GM23338 (cell line): ENCODE data around the gene ERC1. TPM values are rescaled to one million over a fixed set of nuclear protein-coding genes. Genes with fewer than 3 reads are reported as not detected.

Experiments used
- ATAC-seq: fragments of 200-7000 bp; cut with Tn5 transposase; 3 replicates; pipeline ENCODE4 v1.9.1; 2020
- DNase-seq: peaks from one replicate; pipeline ENCODE4 v3.0.0-alpha.2; 2015; ENCODE audit warnings: low spot score
- H2AFZ ChIP-seq: fragments of 200-600 bp; sonication (generic); 2 replicates; pipeline ENCODE4 v1.8.0; 2016; ENCODE audit warnings: antibody characterized with exemption, mild to moderate bottlenecking, moderate library complexity
- H3F3A ChIP-seq: fragments of 200-600 bp; sonication (generic); replicated peaks from 2 replicates; pipeline ENCODE4 v1.8.0; 2017; ENCODE audit warnings: antibody characterized with exemption, mixed run types, low read depth
- H3K27ac ChIP-seq: fragments of 200-600 bp; sonication (generic); 2 replicates; pipeline ENCODE4 v1.6.1; 2016; ENCODE audit warnings: low read depth
- H3K27me3 ChIP-seq: fragments of 200-600 bp; sonication (generic); 2 replicates; pipeline ENCODE4 v1.8.0; 2016; ENCODE audit warnings: mild to moderate bottlenecking, mixed run types, moderate library complexity; ENCODE audit not compliant: insufficient read depth
- H3K36me3 ChIP-seq: fragments of 200-600 bp; sonication (generic); 2 replicates; pipeline ENCODE4 v1.8.0; 2016; ENCODE audit warnings: mild to moderate bottlenecking; ENCODE audit not compliant: insufficient read depth
- H3K4me1 ChIP-seq: fragments of 200-600 bp; sonication (generic); 2 replicates; pipeline ENCODE4 v1.8.0; 2016; ENCODE audit warnings: mild to moderate bottlenecking, moderate library complexity; ENCODE audit not compliant: insufficient read depth
- H3K4me2 ChIP-seq: fragments of 200-600 bp; sonication (generic); 2 replicates; pipeline ENCODE4 v1.7.1; 2017; ENCODE audit warnings: mixed run types
- H3K4me3 ChIP-seq: fragments of 200-600 bp; sonication (generic); 2 replicates; pipeline ENCODE4 v1.6.1; 2016; ENCODE audit warnings: mixed run types
- H3K79me2 ChIP-seq: fragments of 200-600 bp; sonication (generic); replicated peaks from 2 replicates; pipeline ENCODE4 v1.8.0; 2017; ENCODE audit warnings: mild to moderate bottlenecking; ENCODE audit not compliant: insufficient read depth
- H3K9me2 ChIP-seq: fragments of 200-600 bp; sonication (generic); 2 replicates; pipeline ENCODE4 v1.8.0; 2017; ENCODE audit not compliant: insufficient read depth
- H4K20me1 ChIP-seq: fragments of 200-600 bp; sonication (generic); replicated peaks from 2 replicates; pipeline ENCODE4 v1.8.0; 2017; ENCODE audit warnings: mild to moderate bottlenecking; ENCODE audit not compliant: insufficient read depth
- H3K27ac Mint-ChIP-seq: 2 replicates; pipeline ENCODE4 v1.8.0; 2020; ENCODE audit warnings: inconsistent platforms, mild to moderate bottlenecking, moderate library complexity, mixed read lengths
- H3K27me3 Mint-ChIP-seq: 3 replicates; pipeline ENCODE4 v1.8.0; 2022; ENCODE audit warnings: low read depth, mild to moderate bottlenecking, moderate library complexity, mixed read lengths, inconsistent platforms; ENCODE audit not compliant: insufficient read depth, poor library complexity
- H3K36me3 Mint-ChIP-seq: 3 replicates; pipeline ENCODE4 v1.8.0; 2021; ENCODE audit warnings: low read depth, mild to moderate bottlenecking, inconsistent platforms, moderate library complexity, mixed read lengths
- H3K4me1 Mint-ChIP-seq: 3 replicates; pipeline ENCODE4 v1.8.0; 2020; ENCODE audit warnings: mild to moderate bottlenecking, inconsistent platforms, mixed read lengths
- H3K4me3 Mint-ChIP-seq: 3 replicates; pipeline ENCODE4 v1.8.0; 2021; ENCODE audit warnings: moderate library complexity, mild to moderate bottlenecking, inconsistent platforms, mixed read lengths
- H3K9me3 Mint-ChIP-seq: 3 replicates; pipeline ENCODE4 v1.8.0; 2020; ENCODE audit warnings: moderate library complexity, mild to moderate bottlenecking, inconsistent platforms, mixed read lengths
- CREB1 ChIP-seq: fragments of 250-450 bp; sonication (Bioruptor Pico); IDR thresholded peaks from 2 replicates; pipeline ENCODE4 v1.5.0; 2020; ENCODE audit warnings: low read depth, mild to moderate bottlenecking, moderate library complexity
- EZH2 ChIP-seq: fragments of 200-600 bp; sonication (generic); IDR thresholded peaks from one replicate; pipeline ENCODE4 v1.8.0; 2017; ENCODE audit warnings: antibody characterized with exemption, mild to moderate bottlenecking, low read depth; ENCODE audit not compliant: unreplicated experiment
- EZH2phosphoT487 ChIP-seq: fragments of 200-600 bp; sonication (generic); IDR thresholded peaks from one replicate; pipeline ENCODE4 v1.8.1; 2018; ENCODE audit warnings: antibody characterized with exemption; ENCODE audit not compliant: unreplicated experiment
- JUNB ChIP-seq: IDR thresholded peaks from one replicate; pipeline ENCODE4 v1.6.1; 2016; ENCODE audit warnings: antibody characterized with exemption; ENCODE audit not compliant: unreplicated experiment
- NANOG ChIP-seq: IDR thresholded peaks from 2 replicates; pipeline ENCODE4 v1.6.1; 2016; ENCODE audit warnings: antibody characterized with exemption, borderline replicate concordance
- POLR2AphosphoS5 ChIP-seq: IDR thresholded peaks from 2 replicates; pipeline ENCODE4 v1.6.1; 2016; ENCODE audit warnings: antibody characterized with exemption, low read depth
- STAT1 ChIP-seq: IDR thresholded peaks from one replicate; pipeline ENCODE4 v1.6.1; 2016; ENCODE audit warnings: antibody characterized with exemption; ENCODE audit not compliant: unreplicated experiment
- ZNF114 ChIP-seq: fragments of 250-450 bp; sonication (Bioruptor Pico); IDR thresholded peaks from 2 replicates; pipeline ENCODE4 v1.5.0; 2020; ENCODE audit warnings: mild to moderate bottlenecking, moderate library complexity
- ZNF331 ChIP-seq: fragments of 250-450 bp; sonication (Bioruptor Pico); IDR thresholded peaks from 2 replicates; pipeline ENCODE4 v1.5.0; 2020; ENCODE audit warnings: low read depth, mild to moderate bottlenecking, moderate library complexity
- polyA plus RNA-seq: library from polyadenylated mRNA; unstranded; fragments of >200 nt; fragmentation: Nextera tagmentation; extraction: Ambion mirVana; gene quantifications from 2 replicates; pipeline ENCODE4 v1.2.1, GENCODE V29; 2016
- total RNA-seq: library from RNA; depleted of rRNA; stranded (reverse); fragments of >200 nt; shearing (Covaris generic); gene quantifications from 2 replicates; pipeline ENCODE4 v1.2.3, GENCODE V29; 2014
- TF ChIP-seq, protein P1 (sequence below): IDR thresholded peaks from one replicate; pipeline ENCODE4 v1.6.1; 2018; ENCODE audit warnings: antibody characterized with exemption; ENCODE audit not compliant: unreplicated experiment
- TF ChIP-seq, protein P2 (sequence below), 2 experiments: fragments of 200-600 bp in 1 of 2; sonication (generic) in 1 of 2; conservative IDR thresholded peaks; 2 replicates each; pipeline versions ENCODE4 v1.5.1 to v1.6.1; 2016 to 2017; ENCODE audit warnings: antibody characterized with exemption in 2 of 2, low read depth in 2 of 2, mild to moderate bottlenecking in 2 of 2, moderate library complexity in 1 of 2
- TF ChIP-seq, protein P3 (sequence below): IDR thresholded peaks from 2 replicates; pipeline ENCODE4 v1.6.1; 2016; ENCODE audit warnings: antibody characterized with exemption
- TF ChIP-seq, protein P4 (sequence below): fragments of 250-450 bp; sonication (Bioruptor Pico); IDR thresholded peaks from 2 replicates; pipeline ENCODE4 v1.5.0; 2020; ENCODE audit warnings: mild to moderate bottlenecking, moderate library complexity

Gene ERC1
- total and polyA plus RNA-seq, 2 experiments from 2014 or later: 28.1 to 35.3 TPM

DNA sequence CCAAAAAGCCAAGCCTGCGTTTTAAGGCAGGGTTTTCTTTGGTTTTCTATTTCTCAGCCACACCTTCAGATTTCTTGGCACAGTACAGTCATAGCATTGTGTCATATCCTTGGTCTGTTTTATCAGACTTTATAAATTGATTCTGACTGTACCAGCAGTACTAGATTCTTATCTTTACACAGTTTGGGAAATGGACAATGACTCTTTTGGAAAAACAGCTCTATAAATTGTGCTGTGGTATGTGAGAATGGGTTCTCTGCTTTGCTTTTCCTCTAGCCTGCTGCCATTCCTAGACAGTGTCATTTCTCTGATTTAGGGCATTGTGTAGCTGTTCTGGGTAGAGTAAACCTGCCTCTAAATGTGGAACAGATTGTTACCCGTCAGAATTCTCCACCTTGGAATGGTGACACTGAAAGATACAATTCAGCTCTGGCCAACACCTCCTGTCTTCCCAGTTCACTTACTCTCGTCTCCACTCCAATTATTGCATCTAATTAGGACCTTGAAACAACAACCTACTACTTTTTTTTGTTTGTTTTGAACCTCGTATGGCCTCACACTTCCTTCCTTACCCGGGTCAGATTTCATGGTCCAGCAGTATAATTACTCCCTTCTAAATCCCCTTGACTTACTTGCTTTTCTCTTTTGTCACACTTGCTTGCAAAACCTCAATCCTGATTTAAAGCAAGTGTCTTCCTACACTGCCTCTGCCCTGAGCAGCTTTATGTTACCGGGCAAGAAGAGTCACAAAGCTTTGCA lies 226.3 kb downstream of the ERC1 start:
- Histone ChIP-seq H3K4me1 (peaks cover 20% of the 10 kb centered on the region), H3K4me2 (no peak overlapping the region), H2AFZ (no peak overlapping the region), H3K27ac (peak overlapping the region; percentile 55; the same call in 1 of the 2 replicates), H3K4me3 (no peak overlapping the region), H4K20me1 (no peaks in the 10 kb centered on the region), H3K79me2 (no peaks in the 10 kb centered on the region), H3F3A (no peaks in the 10 kb centered on the region), H3K9me2 (no peaks in the 10 kb centered on the region), H3K36me3 (no peaks in the 10 kb centered on the region), H3K27me3 (no peaks in the 10 kb centered on the region)
- Mint-ChIP-seq H3K27me3 (no peaks in the 10 kb centered on the region), H3K27ac (no peak overlapping the region), H3K4me3 (no peak overlapping the region), H3K36me3 (no peaks in the 10 kb centered on the region), H3K4me1 (peaks cover 5% of the 10 kb centered on the region), H3K9me3 (no peaks in the 10 kb centered on the region)
- TF ChIP-seq, protein P1, sequence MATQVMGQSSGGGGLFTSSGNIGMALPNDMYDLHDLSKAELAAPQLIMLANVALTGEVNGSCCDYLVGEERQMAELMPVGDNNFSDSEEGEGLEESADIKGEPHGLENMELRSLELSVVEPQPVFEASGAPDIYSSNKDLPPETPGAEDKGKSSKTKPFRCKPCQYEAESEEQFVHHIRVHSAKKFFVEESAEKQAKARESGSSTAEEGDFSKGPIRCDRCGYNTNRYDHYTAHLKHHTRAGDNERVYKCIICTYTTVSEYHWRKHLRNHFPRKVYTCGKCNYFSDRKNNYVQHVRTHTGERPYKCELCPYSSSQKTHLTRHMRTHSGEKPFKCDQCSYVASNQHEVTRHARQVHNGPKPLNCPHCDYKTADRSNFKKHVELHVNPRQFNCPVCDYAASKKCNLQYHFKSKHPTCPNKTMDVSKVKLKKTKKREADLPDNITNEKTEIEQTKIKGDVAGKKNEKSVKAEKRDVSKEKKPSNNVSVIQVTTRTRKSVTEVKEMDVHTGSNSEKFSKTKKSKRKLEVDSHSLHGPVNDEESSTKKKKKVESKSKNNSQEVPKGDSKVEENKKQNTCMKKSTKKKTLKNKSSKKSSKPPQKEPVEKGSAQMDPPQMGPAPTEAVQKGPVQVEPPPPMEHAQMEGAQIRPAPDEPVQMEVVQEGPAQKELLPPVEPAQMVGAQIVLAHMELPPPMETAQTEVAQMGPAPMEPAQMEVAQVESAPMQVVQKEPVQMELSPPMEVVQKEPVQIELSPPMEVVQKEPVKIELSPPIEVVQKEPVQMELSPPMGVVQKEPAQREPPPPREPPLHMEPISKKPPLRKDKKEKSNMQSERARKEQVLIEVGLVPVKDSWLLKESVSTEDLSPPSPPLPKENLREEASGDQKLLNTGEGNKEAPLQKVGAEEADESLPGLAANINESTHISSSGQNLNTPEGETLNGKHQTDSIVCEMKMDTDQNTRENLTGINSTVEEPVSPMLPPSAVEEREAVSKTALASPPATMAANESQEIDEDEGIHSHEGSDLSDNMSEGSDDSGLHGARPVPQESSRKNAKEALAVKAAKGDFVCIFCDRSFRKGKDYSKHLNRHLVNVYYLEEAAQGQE: no peak
- TF ChIP-seq JUNB (no peak), STAT1 (no peak), EZH2phosphoT487 (no peak), NANOG (no peak), EZH2 (no peak), ZNF331 (CRISPR knock-in tag) (no peak), CREB1 (CRISPR knock-in tag) (no peak), ZNF114 (CRISPR knock-in tag) (no peak), POLR2AphosphoS5 (no peak)
- TF ChIP-seq, protein P2, sequence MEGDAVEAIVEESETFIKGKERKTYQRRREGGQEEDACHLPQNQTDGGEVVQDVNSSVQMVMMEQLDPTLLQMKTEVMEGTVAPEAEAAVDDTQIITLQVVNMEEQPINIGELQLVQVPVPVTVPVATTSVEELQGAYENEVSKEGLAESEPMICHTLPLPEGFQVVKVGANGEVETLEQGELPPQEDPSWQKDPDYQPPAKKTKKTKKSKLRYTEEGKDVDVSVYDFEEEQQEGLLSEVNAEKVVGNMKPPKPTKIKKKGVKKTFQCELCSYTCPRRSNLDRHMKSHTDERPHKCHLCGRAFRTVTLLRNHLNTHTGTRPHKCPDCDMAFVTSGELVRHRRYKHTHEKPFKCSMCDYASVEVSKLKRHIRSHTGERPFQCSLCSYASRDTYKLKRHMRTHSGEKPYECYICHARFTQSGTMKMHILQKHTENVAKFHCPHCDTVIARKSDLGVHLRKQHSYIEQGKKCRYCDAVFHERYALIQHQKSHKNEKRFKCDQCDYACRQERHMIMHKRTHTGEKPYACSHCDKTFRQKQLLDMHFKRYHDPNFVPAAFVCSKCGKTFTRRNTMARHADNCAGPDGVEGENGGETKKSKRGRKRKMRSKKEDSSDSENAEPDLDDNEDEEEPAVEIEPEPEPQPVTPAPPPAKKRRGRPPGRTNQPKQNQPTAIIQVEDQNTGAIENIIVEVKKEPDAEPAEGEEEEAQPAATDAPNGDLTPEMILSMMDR (conservative IDR thresholded peaks at IDR 0.05; ENCODE audit: low read depth in 2 of 2): no peak
- TF ChIP-seq, protein P3, sequence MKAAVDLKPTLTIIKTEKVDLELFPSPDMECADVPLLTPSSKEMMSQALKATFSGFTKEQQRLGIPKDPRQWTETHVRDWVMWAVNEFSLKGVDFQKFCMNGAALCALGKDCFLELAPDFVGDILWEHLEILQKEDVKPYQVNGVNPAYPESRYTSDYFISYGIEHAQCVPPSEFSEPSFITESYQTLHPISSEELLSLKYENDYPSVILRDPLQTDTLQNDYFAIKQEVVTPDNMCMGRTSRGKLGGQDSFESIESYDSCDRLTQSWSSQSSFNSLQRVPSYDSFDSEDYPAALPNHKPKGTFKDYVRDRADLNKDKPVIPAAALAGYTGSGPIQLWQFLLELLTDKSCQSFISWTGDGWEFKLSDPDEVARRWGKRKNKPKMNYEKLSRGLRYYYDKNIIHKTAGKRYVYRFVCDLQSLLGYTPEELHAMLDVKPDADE: no peak
- TF ChIP-seq, protein P4, sequence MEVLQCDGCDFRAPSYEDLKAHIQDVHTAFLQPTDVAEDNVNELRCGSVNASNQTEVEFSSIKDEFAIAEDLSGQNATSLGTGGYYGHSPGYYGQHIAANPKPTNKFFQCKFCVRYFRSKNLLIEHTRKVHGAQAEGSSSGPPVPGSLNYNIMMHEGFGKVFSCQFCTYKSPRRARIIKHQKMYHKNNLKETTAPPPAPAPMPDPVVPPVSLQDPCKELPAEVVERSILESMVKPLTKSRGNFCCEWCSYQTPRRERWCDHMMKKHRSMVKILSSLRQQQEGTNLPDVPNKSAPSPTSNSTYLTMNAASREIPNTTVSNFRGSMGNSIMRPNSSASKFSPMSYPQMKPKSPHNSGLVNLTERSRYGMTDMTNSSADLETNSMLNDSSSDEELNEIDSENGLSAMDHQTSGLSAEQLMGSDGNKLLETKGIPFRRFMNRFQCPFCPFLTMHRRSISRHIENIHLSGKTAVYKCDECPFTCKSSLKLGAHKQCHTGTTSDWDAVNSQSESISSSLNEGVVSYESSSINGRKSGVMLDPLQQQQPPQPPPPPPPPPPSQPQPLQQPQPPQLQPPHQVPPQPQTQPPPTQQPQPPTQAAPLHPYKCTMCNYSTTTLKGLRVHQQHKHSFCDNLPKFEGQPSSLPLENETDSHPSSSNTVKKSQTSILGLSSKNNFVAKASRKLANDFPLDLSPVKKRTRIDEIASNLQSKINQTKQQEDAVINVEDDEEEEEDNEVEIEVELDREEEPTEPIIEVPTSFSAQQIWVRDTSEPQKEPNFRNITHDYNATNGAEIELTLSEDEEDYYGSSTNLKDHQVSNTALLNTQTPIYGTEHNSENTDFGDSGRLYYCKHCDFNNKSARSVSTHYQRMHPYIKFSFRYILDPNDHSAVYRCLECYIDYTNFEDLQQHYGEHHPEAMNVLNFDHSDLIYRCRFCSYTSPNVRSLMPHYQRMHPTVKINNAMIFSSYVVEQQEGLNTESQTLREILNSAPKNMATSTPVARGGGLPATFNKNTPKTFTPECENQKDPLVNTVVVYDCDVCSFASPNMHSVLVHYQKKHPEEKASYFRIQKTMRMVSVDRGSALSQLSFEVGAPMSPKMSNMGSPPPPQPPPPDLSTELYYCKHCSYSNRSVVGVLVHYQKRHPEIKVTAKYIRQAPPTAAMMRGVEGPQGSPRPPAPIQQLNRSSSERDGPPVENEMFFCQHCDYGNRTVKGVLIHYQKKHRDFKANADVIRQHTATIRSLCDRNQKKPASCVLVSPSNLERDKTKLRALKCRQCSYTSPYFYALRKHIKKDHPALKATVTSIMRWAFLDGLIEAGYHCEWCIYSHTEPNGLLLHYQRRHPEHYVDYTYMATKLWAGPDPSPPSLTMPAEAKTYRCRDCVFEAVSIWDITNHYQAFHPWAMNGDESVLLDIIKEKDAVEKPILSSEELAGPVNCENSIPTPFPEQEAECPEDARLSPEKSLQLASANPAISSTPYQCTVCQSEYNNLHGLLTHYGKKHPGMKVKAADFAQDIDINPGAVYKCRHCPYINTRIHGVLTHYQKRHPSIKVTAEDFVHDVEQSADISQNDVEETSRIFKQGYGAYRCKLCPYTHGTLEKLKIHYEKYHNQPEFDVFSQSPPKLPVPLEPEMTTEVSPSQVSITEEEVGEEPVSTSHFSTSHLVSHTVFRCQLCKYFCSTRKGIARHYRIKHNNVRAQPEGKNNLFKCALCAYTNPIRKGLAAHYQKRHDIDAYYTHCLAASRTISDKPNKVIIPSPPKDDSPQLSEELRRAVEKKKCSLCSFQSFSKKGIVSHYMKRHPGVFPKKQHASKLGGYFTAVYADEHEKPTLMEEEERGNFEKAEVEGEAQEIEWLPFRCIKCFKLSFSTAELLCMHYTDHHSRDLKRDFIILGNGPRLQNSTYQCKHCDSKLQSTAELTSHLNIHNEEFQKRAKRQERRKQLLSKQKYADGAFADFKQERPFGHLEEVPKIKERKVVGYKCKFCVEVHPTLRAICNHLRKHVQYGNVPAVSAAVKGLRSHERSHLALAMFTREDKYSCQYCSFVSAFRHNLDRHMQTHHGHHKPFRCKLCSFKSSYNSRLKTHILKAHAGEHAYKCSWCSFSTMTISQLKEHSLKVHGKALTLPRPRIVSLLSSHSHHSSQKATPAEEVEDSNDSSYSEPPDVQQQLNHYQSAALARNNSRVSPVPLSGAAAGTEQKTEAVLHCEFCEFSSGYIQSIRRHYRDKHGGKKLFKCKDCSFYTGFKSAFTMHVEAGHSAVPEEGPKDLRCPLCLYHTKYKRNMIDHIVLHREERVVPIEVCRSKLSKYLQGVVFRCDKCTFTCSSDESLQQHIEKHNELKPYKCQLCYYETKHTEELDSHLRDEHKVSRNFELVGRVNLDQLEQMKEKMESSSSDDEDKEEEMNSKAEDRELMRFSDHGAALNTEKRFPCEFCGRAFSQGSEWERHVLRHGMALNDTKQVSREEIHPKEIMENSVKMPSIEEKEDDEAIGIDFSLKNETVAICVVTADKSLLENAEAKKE: no peak
- ATAC-seq: no peak
- no peak for DNase-seq
